AG04449 (cell line): ENCODE data around the gene FOXA3.

ENCODE experiments used
- CTCF ChIA-PET: fragments of 350-600 bp; formaldehyde crosslinking; extraction: SDS; loops from one replicate; lab custom pipeline; 2021; ENCODE audit warnings: antibody characterized with exemption; lab: Yijun Ruan, JAX
- POLR2A ChIA-PET: fragments of 400-600, 350-600 bp; formaldehyde crosslinking; extraction: SDS; loops from one replicate; lab custom pipeline; 2020; ENCODE audit warnings: antibody characterized with exemption, inconsistent platforms; lab: Yijun Ruan, JAX
- DNase-seq: peaks from one replicate; pipeline ENCODE4 v3.0.0-alpha.2; 2010; ENCODE audit warnings: low read depth, low spot score
- H3K4me3 ChIP-seq: 2 replicates; pipeline ENCODE4 v1.5.1; 2011; ENCODE audit warnings: low read depth, mild to moderate bottlenecking, control low read depth, low read length
- CTCF ChIP-seq: IDR thresholded peaks from one replicate; pipeline ENCODE4 v1.5.1; 2011; ENCODE audit warnings: mild to moderate bottlenecking, moderate library complexity, low read length, control low read depth, inconsistent platforms; ENCODE audit not compliant: insufficient read depth; ENCODE audit errors: missing control alignments

The FOXA3 gene

GRCh38 chr19:45884682-45885555, 20.8 kb downstream of the FOXA3 start:
- no peak for DNase-seq
- peak overlapping the region; percentile 78 for H3K4me3 ChIP-seq
- ChIA-PET CTCF (interaction anchor here (0.7 to 10.0 kb wide), 12 partner anchors 7 to 132 kb away, joined by 3 to 95 read pairs (median 5); partner anchors contain the start of genes FOXA3, MYPOP, RSPH6A and SYMPK), POLR2A (interaction anchor here (1.6 to 2.2 kb wide), 2 partner anchors 17 to 102 kb away, joined by 3 to 8 read pairs; partner anchors contain the start of genes DMPK and MYPOP)
- no peak for TF ChIP-seq CTCF

GRCh38 chr19:45885556-45886426, 21.7 kb downstream of the FOXA3 start, which contains the start of gene IRF2BP1:
Gene IRF2BP1 (minus strand): TSS chr19:45886141. CDS start chr19:45885774, 367 bp downstream.
- peak within 1 kb of the TSS; percentile 78 for H3K4me3 ChIP-seq
- peak; percentile 12 for TF ChIP-seq CTCF
- CTCF ChIA-PET: interaction anchor here (0.6 to 10.0 kb wide), 9 partner anchors 14 to 131 kb away, joined by 3 to 95 read pairs (median 5); partner anchors contain the start of genes FOXA3, MYPOP, RSPH6A and SYMPK
- peak; percentile 41 for DNase-seq
- POLR2A ChIA-PET: interaction anchor here (1.1 to 2.2 kb wide), 3 partner anchors 16 to 103 kb away, joined by 3 to 8 read pairs (median 8); partner anchors contain the start of genes DMPK, MYPOP and SYMPK

- peak; percentile 65 for DNase-seq
- no peak for TF ChIP-seq CTCF
- CTCF ChIA-PET: interaction anchor here (0.6 to 10.0 kb wide), 5 partner anchors 15 to 130 kb away, joined by 3 to 95 read pairs (median 4); partner anchors contain the start of genes FOXA3, RSPH6A and SYMPK
- POLR2A ChIA-PET: interaction anchor here (0.5 to 2.2 kb wide), 3 partner anchors 15 to 116 kb away, joined by 5 to 8 read pairs (median 8); partner anchors contain the start of genes MYPOP and SYMPK
- H3K4me3 ChIP-seq: peak overlapping the region; percentile 78
Observed at GRCh38 chr19:45886427-45887199, 22.5 kb downstream of the FOXA3 start.

DNA sequence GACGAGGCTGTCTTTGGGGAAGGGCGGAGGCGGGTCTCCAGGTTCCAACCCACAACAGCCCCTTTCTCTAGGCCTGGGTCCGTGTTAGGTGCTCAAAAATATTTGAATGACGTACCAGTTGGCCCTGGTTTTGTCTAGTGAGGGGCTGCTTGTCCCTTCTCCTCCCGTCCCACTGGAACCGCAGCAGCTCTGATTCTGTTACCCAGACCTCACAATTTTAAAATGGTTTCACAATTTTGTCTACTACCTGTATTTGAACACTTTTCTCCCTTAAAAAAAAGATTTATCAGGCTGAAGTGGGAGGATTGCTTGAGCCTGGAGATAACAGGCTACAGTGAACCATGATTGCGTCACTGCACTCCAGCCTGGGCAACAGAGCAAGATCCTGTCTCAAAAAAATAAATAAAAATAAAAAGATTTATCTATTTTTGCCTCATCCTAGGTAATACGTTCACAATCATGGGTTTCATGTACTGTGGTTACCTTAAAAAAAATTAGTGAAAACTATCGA, 23.1 kb downstream of the FOXA3 start:
- POLR2A ChIA-PET: no interaction called here
- CTCF ChIA-PET: interaction anchor here (9.1 to 10.0 kb wide), 2 partner anchors 24 to 71 kb away, joined by 67 to 95 read pairs; partner anchors contain the start of genes FOXA3, RSPH6A and SYMPK
- DNase-seq: no peak
- peak overlapping the region; percentile 78 for H3K4me3 ChIP-seq
- TF ChIP-seq CTCF: no peak

DNA sequence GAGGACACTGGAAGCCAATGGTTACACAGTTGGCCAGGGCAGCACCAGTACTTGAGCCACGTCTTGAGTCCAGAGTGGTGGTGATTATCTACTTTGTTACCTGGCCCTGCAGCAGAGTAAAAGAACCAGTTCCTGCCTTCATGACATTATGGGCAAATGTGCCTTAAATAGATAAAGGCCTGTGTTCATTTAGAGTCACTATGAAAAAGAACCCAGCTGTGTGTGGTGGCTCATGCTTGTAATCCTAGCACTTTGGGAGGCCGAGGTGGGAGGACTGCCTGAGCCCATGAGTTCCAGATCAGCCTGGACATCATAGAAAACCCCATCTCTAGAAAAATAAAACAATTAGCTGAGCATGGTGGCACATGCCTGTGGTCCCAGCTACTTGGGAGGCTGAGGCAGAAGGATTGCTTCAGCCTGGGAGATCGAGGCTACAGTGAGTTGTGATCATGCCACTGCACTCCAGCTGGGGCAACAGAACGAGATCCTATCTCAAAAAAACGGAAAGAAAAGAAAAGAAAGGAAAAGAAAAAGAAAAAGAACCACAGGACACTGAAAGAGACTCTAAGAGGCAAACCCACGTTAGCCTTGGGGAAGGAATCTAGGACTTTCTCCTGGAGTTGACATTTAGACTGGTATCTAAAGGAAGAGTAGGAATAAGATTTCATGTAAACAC, 25.2 kb downstream of the FOXA3 start:
- no peak for TF ChIP-seq CTCF
- no peak for DNase-seq
- POLR2A ChIA-PET: no interaction called here
- CTCF ChIA-PET: interaction anchor here (1.5 kb wide), 1 partner anchor 73 kb away, joined by 4 read pairs; no protein-coding TSS in a partner anchor
- no peak overlapping the region for H3K4me3 ChIP-seq
